H9 (cell line): ENCODE data around the gene MAGEA9. TPM values are rescaled to one million over a fixed set of nuclear protein-coding genes. Genes with fewer than 3 reads are reported as not detected.

Experiments
- DNase-seq: peaks from one replicate; pipeline ENCODE4 v3.0.0-alpha.2; 2017
- H2AFZ ChIP-seq: one replicate; pipeline ENCODE4 v1.6.1; 2013; ENCODE audit warnings: mild to moderate bottlenecking, low read length, control low read depth, moderate library complexity
- H2AK5ac ChIP-seq: 2 replicates; pipeline ENCODE4 v1.6.1; 2013; ENCODE audit warnings: low read length, control low read depth, mixed read lengths; ENCODE audit not compliant: insufficient read length
- H2BK120ac ChIP-seq: one replicate; pipeline ENCODE4 v1.6.1; 2013; ENCODE audit warnings: low read depth, mild to moderate bottlenecking, low read length, control low read depth, inconsistent platforms; ENCODE audit not compliant: poor library complexity, severe bottlenecking
- H2BK12ac ChIP-seq: 2 replicates; pipeline ENCODE4 v1.6.1; 2013; ENCODE audit warnings: low read length, control low read depth, mixed read lengths, low read depth; ENCODE audit not compliant: insufficient read length
- H2BK15ac ChIP-seq: 2 replicates; pipeline ENCODE4 v1.6.1; 2013; ENCODE audit warnings: low read depth, low read length, control low read depth
- H2BK20ac ChIP-seq: one replicate; pipeline ENCODE4 v1.6.1; 2013; ENCODE audit warnings: low read depth, mild to moderate bottlenecking, low read length, control low read depth, inconsistent platforms; ENCODE audit not compliant: poor library complexity, severe bottlenecking
- H2BK5ac ChIP-seq: 2 replicates; pipeline ENCODE4 v1.6.1; 2013; ENCODE audit warnings: low read length, control low read depth, mixed read lengths; ENCODE audit not compliant: insufficient read length
- H3K14ac ChIP-seq: 2 replicates; pipeline ENCODE4 v1.6.1; 2013; ENCODE audit warnings: low read length, control low read depth; ENCODE audit not compliant: insufficient read depth
- H3K18ac ChIP-seq: 2 replicates; pipeline ENCODE4 v1.6.1; 2013; ENCODE audit warnings: low read depth, mild to moderate bottlenecking, mixed read lengths, low read length, control low read depth; ENCODE audit not compliant: insufficient read length
- H3K23ac ChIP-seq: 2 replicates; pipeline ENCODE4 v1.6.1; 2013; ENCODE audit warnings: low read length, control low read depth, mixed read lengths, low read depth; ENCODE audit not compliant: insufficient read length
- H3K23me2 ChIP-seq: 2 replicates; pipeline ENCODE4 v1.6.1; 2013; ENCODE audit warnings: low read depth, mild to moderate bottlenecking, mixed read lengths, low read length, control low read depth; ENCODE audit not compliant: insufficient read length, poor library complexity, severe bottlenecking
- H3K27ac ChIP-seq: 2 replicates; pipeline ENCODE4 v1.5.1; 2013; ENCODE audit warnings: low read length, control low read depth, mixed read lengths, low read depth; ENCODE audit not compliant: insufficient read length
- H3K27me3 ChIP-seq: 2 replicates; pipeline ENCODE4 v1.6.1; 2013; ENCODE audit warnings: low read length, control low read depth, inconsistent platforms; ENCODE audit not compliant: insufficient read depth
- H3K4ac ChIP-seq: 2 replicates; pipeline ENCODE4 v1.6.1; 2013; ENCODE audit warnings: low read depth, mild to moderate bottlenecking, control low read depth, inconsistent platforms, low read length, moderate library complexity
- H3K4me1 ChIP-seq: 2 replicates; pipeline ENCODE4 v1.6.1; 2013; ENCODE audit warnings: low read length, control low read depth, inconsistent platforms; ENCODE audit not compliant: insufficient read depth
- H3K4me2 ChIP-seq: 2 replicates; pipeline ENCODE4 v1.6.1; 2013; ENCODE audit warnings: low read length, control low read depth, mixed read lengths; ENCODE audit not compliant: insufficient read length, insufficient read depth
- H3K56ac ChIP-seq: 2 replicates; pipeline ENCODE4 v1.6.1; 2013; ENCODE audit warnings: low read depth, mild to moderate bottlenecking, mixed read lengths, low read length, control low read depth; ENCODE audit not compliant: insufficient read length
- H3K79me1 ChIP-seq: 2 replicates; pipeline ENCODE4 v1.6.1; 2013; ENCODE audit warnings: low read depth, mild to moderate bottlenecking, moderate library complexity, low read length, control low read depth, inconsistent platforms; ENCODE audit not compliant: insufficient read depth, poor library complexity, severe bottlenecking
- H3K79me2 ChIP-seq: 2 replicates; pipeline ENCODE4 v1.6.1; 2013; ENCODE audit warnings: low read length, control low read depth, inconsistent platforms; ENCODE audit not compliant: insufficient read depth
- H3K9ac ChIP-seq: 2 replicates; pipeline ENCODE4 v1.6.1; 2013; ENCODE audit warnings: low read length, control low read depth, mixed read lengths; ENCODE audit not compliant: insufficient read length; ENCODE audit errors: extremely low read depth
- H3K9me3 ChIP-seq: one replicate; pipeline ENCODE4 v1.6.1; 2013; ENCODE audit warnings: low read depth, low read length, inconsistent platforms; ENCODE audit not compliant: control insufficient read depth
- H3T11ph ChIP-seq: one replicate; pipeline ENCODE4 v1.6.1; 2013; ENCODE audit warnings: mild to moderate bottlenecking, low read length, control low read depth, inconsistent platforms
- H4K20me1 ChIP-seq: one replicate; pipeline ENCODE4 v1.6.1; 2013; ENCODE audit not compliant: control insufficient read depth, insufficient read length, insufficient read depth
- H4K5ac ChIP-seq: 2 replicates; pipeline ENCODE4 v1.6.1; 2013; ENCODE audit warnings: low read depth, mild to moderate bottlenecking, mixed read lengths, low read length, control low read depth; ENCODE audit not compliant: insufficient read length
- H4K8ac ChIP-seq: replicated peaks from 2 replicates; pipeline ENCODE4 v1.6.1; 2013; ENCODE audit warnings: low read length, control low read depth, mixed read lengths, low read depth; ENCODE audit not compliant: insufficient read length
- H4K91ac ChIP-seq: 2 replicates; pipeline ENCODE4 v1.6.1; 2013; ENCODE audit warnings: low read depth, mild to moderate bottlenecking, moderate library complexity, mixed read lengths, low read length, control low read depth; ENCODE audit not compliant: insufficient read length
- H3K27ac Mint-ChIP-seq, 3 experiments: 2 replicates in 2 of 3; 3 replicates in 1 of 3; pipeline ENCODE4 v1.8.0; 2020 to 2021; ENCODE audit warnings: mixed read lengths in 3 of 3, mild to moderate bottlenecking in 1 of 3, moderate library complexity in 1 of 3
- H3K27me3 Mint-ChIP-seq: 2 replicates; pipeline ENCODE4 v1.8.0; 2021; ENCODE audit warnings: low read depth, mild to moderate bottlenecking, moderate library complexity, mixed read lengths
- H3K36me3 Mint-ChIP-seq, 3 experiments: 2 replicates in 2 of 3; 3 replicates in 1 of 3; pipeline ENCODE4 v1.8.0; 2020 to 2021; ENCODE audit warnings: low read depth in 3 of 3, mixed read lengths in 3 of 3; ENCODE audit not compliant: insufficient read depth in 1 of 3
- H3K4me1 Mint-ChIP-seq, 2 experiments: 2 replicates each; pipeline ENCODE4 v1.8.0; 2020; ENCODE audit warnings: mixed read lengths in 2 of 2
- H3K4me3 Mint-ChIP-seq, 2 experiments: 2 replicates in 1 of 2; 3 replicates in 1 of 2; pipeline ENCODE4 v1.8.0; 2020 to 2021; ENCODE audit warnings: mild to moderate bottlenecking in 2 of 2, mixed read lengths in 2 of 2, moderate library complexity in 1 of 2
- H3K9me3 Mint-ChIP-seq, 2 experiments: 2 replicates in 1 of 2; 3 replicates in 1 of 2; pipeline ENCODE4 v1.8.0; 2020; ENCODE audit warnings: mild to moderate bottlenecking in 2 of 2, mixed read lengths in 2 of 2, moderate library complexity in 1 of 2
- WGBS: extraction: QIAGEN DNeasy Blood & Tissue Kit; methylation state at CpG from one replicate; pipeline ENCODE4 v1.1.7; 2013; ENCODE audit warnings: missing lambda C conversion rate, low lambda C conversion rate, mixed read lengths; ENCODE audit not compliant: insufficient read length; ENCODE audit errors: extremely low coverage; 5-methylcytosine and 5-hydroxymethylcytosine counted together
- total RNA-seq: library from RNA; stranded (reverse); gene quantifications from 2 replicates; pipeline ENCODE4 v1.2.1, GENCODE V29; 2021
- TF ChIP-seq, protein P1 (sequence below): fragments of 200-600 bp; sonication (generic); conservative IDR thresholded peaks from 3 replicates; pipeline ENCODE4 v1.8.0; 2021; ENCODE audit warnings: antibody characterized with exemption, mild to moderate bottlenecking

Gene MAGEA9
- total RNA-seq, 1 experiment from 2014 or later: 0.28 TPM

DNA sequence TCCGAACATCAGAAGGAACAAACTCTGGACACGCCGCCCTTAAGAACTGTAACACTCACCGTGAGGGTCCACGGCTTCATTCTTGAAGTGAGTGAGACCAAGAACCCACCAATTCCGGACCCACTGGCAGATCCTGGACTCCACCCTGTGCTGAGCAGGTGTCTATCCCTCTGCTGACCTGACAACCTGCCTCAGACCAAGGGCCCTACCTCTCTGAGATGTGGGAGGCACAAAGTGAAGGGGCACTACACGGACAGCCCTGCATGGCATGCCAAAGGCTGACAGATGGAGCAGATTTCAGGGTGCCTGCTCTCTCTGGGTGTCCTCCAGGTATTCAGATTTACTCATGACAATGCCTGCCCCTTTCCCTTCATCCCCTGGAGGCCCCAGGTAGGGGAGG, 21.9 kb upstream of the MAGEA9 start:
- TF ChIP-seq, protein P1, sequence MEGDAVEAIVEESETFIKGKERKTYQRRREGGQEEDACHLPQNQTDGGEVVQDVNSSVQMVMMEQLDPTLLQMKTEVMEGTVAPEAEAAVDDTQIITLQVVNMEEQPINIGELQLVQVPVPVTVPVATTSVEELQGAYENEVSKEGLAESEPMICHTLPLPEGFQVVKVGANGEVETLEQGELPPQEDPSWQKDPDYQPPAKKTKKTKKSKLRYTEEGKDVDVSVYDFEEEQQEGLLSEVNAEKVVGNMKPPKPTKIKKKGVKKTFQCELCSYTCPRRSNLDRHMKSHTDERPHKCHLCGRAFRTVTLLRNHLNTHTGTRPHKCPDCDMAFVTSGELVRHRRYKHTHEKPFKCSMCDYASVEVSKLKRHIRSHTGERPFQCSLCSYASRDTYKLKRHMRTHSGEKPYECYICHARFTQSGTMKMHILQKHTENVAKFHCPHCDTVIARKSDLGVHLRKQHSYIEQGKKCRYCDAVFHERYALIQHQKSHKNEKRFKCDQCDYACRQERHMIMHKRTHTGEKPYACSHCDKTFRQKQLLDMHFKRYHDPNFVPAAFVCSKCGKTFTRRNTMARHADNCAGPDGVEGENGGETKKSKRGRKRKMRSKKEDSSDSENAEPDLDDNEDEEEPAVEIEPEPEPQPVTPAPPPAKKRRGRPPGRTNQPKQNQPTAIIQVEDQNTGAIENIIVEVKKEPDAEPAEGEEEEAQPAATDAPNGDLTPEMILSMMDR: no peak
- Mint-ChIP-seq H3K27me3 (peaks cover 9% of the 10 kb centered on the region), H3K9me3 (peaks cover 66 to 70% of the 10 kb centered on the region in 2 experiments), H3K4me1 (no peaks in the 10 kb centered on the region), H3K27ac (no peak overlapping the region), H3K36me3 (peaks cover 0 to 5% (median 0%) of the 10 kb centered on the region in 3 experiments; a peak in 3 of 7 replicates), H3K4me3 (no peak overlapping the region)
- no peak overlapping the region for H4K8ac ChIP-seq
- H2BK12ac ChIP-seq: no peak overlapping the region
- no peak overlapping the region for H3T11ph ChIP-seq
- H3K23ac ChIP-seq: no peak overlapping the region
- H3K27me3 ChIP-seq: no peaks in the 10 kb centered on the region
- H4K91ac ChIP-seq: no peak overlapping the region
- H2BK5ac ChIP-seq: no peak overlapping the region
- H2BK15ac ChIP-seq: no peak overlapping the region
- no peak overlapping the region for H3K56ac ChIP-seq
- H3K4me2 ChIP-seq: no peak overlapping the region
- no peak overlapping the region for H3K14ac ChIP-seq
- H2AFZ ChIP-seq: no peak overlapping the region
- no peaks in the 10 kb centered on the region for H3K79me1 ChIP-seq
- no peak overlapping the region for H2BK120ac ChIP-seq
- H3K23me2 ChIP-seq: no peaks in the 10 kb centered on the region
- no peaks in the 10 kb centered on the region for H3K79me2 ChIP-seq
- H3K9me3 ChIP-seq: peaks cover 29% of the 10 kb centered on the region
- no CpG with 5 or more reads among the region's 7 CpGs for WGBS
- no peak overlapping the region for H3K27ac ChIP-seq
- no peaks in the 10 kb centered on the region for H3K4me1 ChIP-seq
- H4K20me1 ChIP-seq: no peaks in the 10 kb centered on the region
- no peak overlapping the region for H3K9ac ChIP-seq
- no peak overlapping the region for H2AK5ac ChIP-seq
- H3K4ac ChIP-seq: no peak overlapping the region
- no peak for DNase-seq
- no peak overlapping the region for H3K18ac ChIP-seq
- no peak overlapping the region for H4K5ac ChIP-seq
- H2BK20ac ChIP-seq: no peak overlapping the region
